HG02588 (cell line): Measurements from ENCODE around the gene PTOV1.

ENCODE experiments used
- ATAC-seq: cut with Tn5 transposase; IDR thresholded peaks from one replicate; pipeline ENCODE4 v1.9.1; 2021; ENCODE audit warnings: mild to moderate bottlenecking, moderate library complexity; ENCODE audit not compliant: unreplicated experiment

The PTOV1 gene

GRCh38 chr19:49872245-49873128, 21.5 kb downstream of the PTOV1 start:
- ATAC-seq: no peak

- no peak for ATAC-seq
Observed at GRCh38 chr19:49873129-49873521, 22.2 kb downstream of the PTOV1 start.

- no peak for ATAC-seq
Observed at GRCh38 chr19:49873834-49874233, 22.9 kb downstream of the PTOV1 start.

- no peak for ATAC-seq
Observed at GRCh38 chr19:49874503-49875157, 23.7 kb downstream of the PTOV1 start.

- no peak for ATAC-seq
Observed at GRCh38 chr19:49875177-49875576, 24.2 kb downstream of the PTOV1 start.

- no peak for ATAC-seq
Observed at GRCh38 chr19:49875857-49876421, 25.0 kb downstream of the PTOV1 start.

- peak; percentile 41 for ATAC-seq
Observed at GRCh38 chr19:49876422-49877019, 25.6 kb downstream of the PTOV1 start.

- peak; percentile 53 for ATAC-seq
Observed at GRCh38 chr19:49877020-49877878, 26.3 kb downstream of the PTOV1 start, which contains the start of the genes AKT1S1 and TBC1D17. AKT1S1 (minus strand) TSS chr19:49877355; CDS start chr19:49873295, 4,060 bp downstream. TBC1D17 (plus strand) TSS chr19:49877702; CDS start chr19:49877724, 22 bp downstream.

- peak; percentile 36 for ATAC-seq
Observed at GRCh38 chr19:49877879-49878743, 27.2 kb downstream of the PTOV1 start.

GRCh38 chr19:49878744-49879070, 27.7 kb downstream of the PTOV1 start:
- ATAC-seq: no peak

GRCh38 chr19:49879243-49879963, 28.4 kb downstream of the PTOV1 start:
- ATAC-seq: no peak

- no peak for ATAC-seq
Observed at GRCh38 chr19:49880162-49880869, 29.4 kb downstream of the PTOV1 start.

GRCh38 chr19:49881186-49881585, 30.2 kb downstream of the PTOV1 start:
- no peak for ATAC-seq

- ATAC-seq: no peak
Observed at GRCh38 chr19:49881672-49882394, 30.9 kb downstream of the PTOV1 start.

- no peak for ATAC-seq
Observed at GRCh38 chr19:49882643-49883042, 31.7 kb downstream of the PTOV1 start.

- ATAC-seq: no peak
Observed at GRCh38 chr19:49883094-49883493, 32.1 kb downstream of the PTOV1 start.

GRCh38 chr19:49884109-49884508, 33.1 kb downstream of the PTOV1 start:
- ATAC-seq: no peak

- ATAC-seq: no peak
Observed at GRCh38 chr19:49884760-49885159, 33.8 kb downstream of the PTOV1 start.
